ENCODE results near the gene DOCK8. TPM values are rescaled to one million over a fixed set of nuclear protein-coding genes. Genes with fewer than 3 reads are reported as not detected.

The DOCK8 gene
- total RNA-seq, 2 donors from 2014 or later, result 5.9 to 10.9 TPM

DNA sequence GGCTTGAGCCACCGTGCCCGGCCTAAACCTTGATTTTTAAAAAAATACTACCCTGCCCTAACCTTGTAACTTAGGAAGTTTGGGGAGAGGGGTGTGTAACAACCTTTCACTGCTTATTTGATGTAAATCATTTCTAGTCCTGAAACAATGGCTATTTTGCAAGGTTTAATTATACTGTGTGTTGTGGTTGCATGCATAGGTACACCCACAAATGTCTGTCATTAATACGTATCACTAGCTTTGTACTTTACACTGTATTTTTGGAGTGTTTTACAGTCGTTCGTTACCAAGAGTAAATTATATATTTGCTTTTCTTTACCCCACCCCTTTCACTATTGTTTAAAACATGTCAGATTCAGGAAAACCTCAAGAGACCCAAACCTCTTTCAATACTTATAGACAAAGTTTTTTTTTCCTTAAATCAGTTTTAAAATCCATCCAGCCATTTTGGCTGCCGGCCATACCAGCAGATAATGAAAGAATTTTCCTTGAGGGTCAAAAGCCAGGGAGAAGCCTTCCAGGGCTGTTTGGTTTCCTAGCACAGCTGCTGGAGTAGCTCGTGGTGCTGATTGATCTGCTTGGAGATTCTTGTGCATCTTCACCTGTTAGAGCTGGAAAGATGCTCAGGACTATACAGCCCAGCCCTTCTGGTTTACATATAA is 50.7 kb downstream of the DOCK8 start:
- Histone ChIP-seq H3K4me3 (no peak overlapping the region), H3K36me3 (replicated peaks in 1 of 2; ENCODE audit: insufficient read depth in 1 of 2, low read depth in 2 of 2) (no peaks in the 10 kb centered on the region), H3K4me1 (no peaks in the 10 kb centered on the region), H3K27ac (no peak overlapping the region), H3K27me3 (no peaks in the 10 kb centered on the region), H3K9me3 (no peaks in the 10 kb centered on the region)
- intact Hi-C loops (cut with DNase I), result no loop called here
- DNase-seq (no peak), ATAC-seq (no peak)
- 46 to 47% methylated on average over 7 of the region's 7 CpGs for WGBS, 2 donors
- TF ChIP-seq, protein P1, sequence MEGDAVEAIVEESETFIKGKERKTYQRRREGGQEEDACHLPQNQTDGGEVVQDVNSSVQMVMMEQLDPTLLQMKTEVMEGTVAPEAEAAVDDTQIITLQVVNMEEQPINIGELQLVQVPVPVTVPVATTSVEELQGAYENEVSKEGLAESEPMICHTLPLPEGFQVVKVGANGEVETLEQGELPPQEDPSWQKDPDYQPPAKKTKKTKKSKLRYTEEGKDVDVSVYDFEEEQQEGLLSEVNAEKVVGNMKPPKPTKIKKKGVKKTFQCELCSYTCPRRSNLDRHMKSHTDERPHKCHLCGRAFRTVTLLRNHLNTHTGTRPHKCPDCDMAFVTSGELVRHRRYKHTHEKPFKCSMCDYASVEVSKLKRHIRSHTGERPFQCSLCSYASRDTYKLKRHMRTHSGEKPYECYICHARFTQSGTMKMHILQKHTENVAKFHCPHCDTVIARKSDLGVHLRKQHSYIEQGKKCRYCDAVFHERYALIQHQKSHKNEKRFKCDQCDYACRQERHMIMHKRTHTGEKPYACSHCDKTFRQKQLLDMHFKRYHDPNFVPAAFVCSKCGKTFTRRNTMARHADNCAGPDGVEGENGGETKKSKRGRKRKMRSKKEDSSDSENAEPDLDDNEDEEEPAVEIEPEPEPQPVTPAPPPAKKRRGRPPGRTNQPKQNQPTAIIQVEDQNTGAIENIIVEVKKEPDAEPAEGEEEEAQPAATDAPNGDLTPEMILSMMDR (IDR thresholded peaks at IDR 0.05), result no peak
- no peak for TF ChIP-seq POLR2A (IDR thresholded peaks at IDR 0.05)

DNA sequence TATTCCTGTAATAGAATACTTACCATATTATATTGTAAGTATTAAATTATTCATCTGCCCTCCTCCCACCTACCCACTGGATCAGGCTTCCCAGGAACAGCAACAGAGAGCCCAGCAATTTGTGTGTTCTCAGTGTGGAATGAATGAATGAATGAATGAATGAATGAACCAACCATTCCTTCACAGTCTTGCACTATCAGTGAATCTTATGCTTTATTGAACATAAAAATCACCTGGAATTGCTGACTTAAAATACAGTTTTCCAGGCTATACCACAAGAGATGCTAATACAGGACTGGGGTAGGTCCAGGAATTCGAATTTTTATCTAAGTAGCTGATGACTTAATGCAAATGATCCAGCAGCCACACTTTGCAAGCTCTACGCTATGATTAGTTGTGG is 51.6 kb downstream of the DOCK8 start:
- TF ChIP-seq, protein P1 (IDR thresholded peaks at IDR 0.05), result no peak
- TF ChIP-seq POLR2A (IDR thresholded peaks at IDR 0.05), result no peak
- H3K27ac ChIP-seq, result no peak overlapping the region
- 88 to 92% methylated on average over 2 of the region's 2 CpGs for WGBS, 2 donors
- no peaks in the 10 kb centered on the region for H3K36me3 ChIP-seq (replicated peaks in 1 of 2; ENCODE audit: insufficient read depth in 1 of 2, low read depth in 2 of 2)
- intact Hi-C loops (cut with DNase I), result no loop called here
- no peak for DNase-seq
- H3K4me3 ChIP-seq, result no peak overlapping the region
- no peak for ATAC-seq
- H3K9me3 ChIP-seq, result no peaks in the 10 kb centered on the region
- H3K27me3 ChIP-seq, result no peaks in the 10 kb centered on the region
- no peaks in the 10 kb centered on the region for H3K4me1 ChIP-seq

DNA sequence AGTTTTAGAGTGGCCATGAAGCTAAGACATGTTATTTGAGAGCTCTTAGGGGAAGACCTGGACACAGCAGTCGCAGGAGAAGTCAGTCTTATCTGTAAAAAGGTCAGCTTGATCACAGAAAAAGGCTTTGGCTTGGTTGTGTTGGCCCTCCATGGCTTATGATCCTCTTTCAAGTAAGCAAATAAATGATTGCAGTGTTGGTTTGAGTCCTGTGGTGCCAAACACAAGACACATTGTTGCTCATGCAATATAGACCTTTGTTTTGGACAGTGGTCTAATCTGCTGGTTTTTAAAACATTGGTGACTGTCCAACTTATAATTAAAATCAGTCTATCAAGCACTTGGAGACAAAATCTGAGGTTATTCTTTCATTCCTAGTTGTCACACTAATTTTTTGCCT is 54.0 kb downstream of the DOCK8 start:
- no peak for TF ChIP-seq POLR2A (IDR thresholded peaks at IDR 0.05)
- TF ChIP-seq, protein P1 (IDR thresholded peaks at IDR 0.05), result no peak
- intact Hi-C loops (cut with DNase I), result no loop called here
- ATAC-seq (no peak), DNase-seq (no peak)
- Histone ChIP-seq H3K27me3 (no peaks in the 10 kb centered on the region), H3K27ac (no peak overlapping the region), H3K9me3 (no peaks in the 10 kb centered on the region), H3K36me3 (replicated peaks in 1 of 2; ENCODE audit: insufficient read depth in 1 of 2, low read depth in 2 of 2) (no peaks in the 10 kb centered on the region), H3K4me3 (no peak overlapping the region), H3K4me1 (no peaks in the 10 kb centered on the region)
- WGBS, 2 donors, result 31 to 42% methylated on average over 1 of the region's 1 CpG

DNA sequence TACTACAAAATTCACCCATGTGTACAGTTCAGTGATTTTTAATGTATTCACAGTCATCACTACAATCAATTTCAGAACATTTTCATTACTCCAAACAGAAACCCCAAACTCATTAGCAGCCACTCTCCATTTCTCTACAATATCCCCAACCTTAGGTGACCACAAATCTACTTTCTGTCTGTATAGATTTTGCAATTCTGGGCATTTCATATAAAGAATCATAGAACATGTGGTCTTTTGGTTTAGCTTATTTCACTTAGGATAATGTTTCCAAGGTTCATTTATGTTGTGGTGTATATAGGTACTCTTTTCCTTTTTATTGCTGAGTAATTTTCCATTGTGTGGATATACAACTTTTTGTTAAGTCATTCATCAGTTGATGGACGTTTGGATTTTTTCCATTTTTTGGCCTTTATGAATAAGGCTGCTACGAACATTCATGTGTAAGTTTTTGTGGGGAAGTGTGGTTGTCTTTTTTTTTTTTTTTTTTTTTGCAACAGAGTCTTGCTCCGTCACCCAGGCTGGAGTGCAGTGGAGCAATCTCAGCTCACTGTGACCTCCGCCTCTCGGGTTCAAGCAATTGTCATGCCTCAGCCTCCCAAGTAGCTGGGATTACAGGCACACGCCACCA is 54.5 kb downstream of the DOCK8 start:
- no peaks in the 10 kb centered on the region for H3K4me1 ChIP-seq
- no peak overlapping the region for H3K27ac ChIP-seq
- no peak for DNase-seq
- no peaks in the 10 kb centered on the region for H3K36me3 ChIP-seq (replicated peaks in 1 of 2; ENCODE audit: insufficient read depth in 1 of 2, low read depth in 2 of 2)
- no peak overlapping the region for H3K4me3 ChIP-seq
- 81 to 88% methylated on average over 6 of the region's 6 CpGs for WGBS, 2 donors
- H3K27me3 ChIP-seq, result no peaks in the 10 kb centered on the region
- ATAC-seq, result no peak
- H3K9me3 ChIP-seq, result no peaks in the 10 kb centered on the region
- intact Hi-C loops (cut with DNase I), result no loop called here
- TF ChIP-seq, protein P1 (IDR thresholded peaks at IDR 0.05), result no peak
- no peak for TF ChIP-seq POLR2A (IDR thresholded peaks at IDR 0.05)
